Osteocyte (in vitro differentiated cells): Measurements from ENCODE around the gene EVPL. TPM values are rescaled to one million over a fixed set of nuclear protein-coding genes. Genes with fewer than 3 reads are reported as not detected.

Experiments
- DNase-seq: peaks from one replicate; pipeline ENCODE4 v3.0.0; 2021; ENCODE audit warnings: mixed read lengths; ENCODE audit not compliant: unreplicated experiment; ENCODE audit errors: extremely low spot score
- H3K27ac Mint-ChIP-seq: one replicate; pipeline ENCODE4 v1.8.0; 2021; ENCODE audit warnings: mild to moderate bottlenecking, mixed read lengths; ENCODE audit not compliant: unreplicated experiment
- H3K27me3 Mint-ChIP-seq: one replicate; pipeline ENCODE4 v1.8.0; 2021; ENCODE audit warnings: mixed read lengths; ENCODE audit not compliant: unreplicated experiment
- H3K36me3 Mint-ChIP-seq: one replicate; pipeline ENCODE4 v1.8.0; 2021; ENCODE audit warnings: mixed read lengths; ENCODE audit not compliant: unreplicated experiment
- H3K4me1 Mint-ChIP-seq: one replicate; pipeline ENCODE4 v1.8.0; 2021; ENCODE audit warnings: mixed read lengths; ENCODE audit not compliant: unreplicated experiment
- H3K4me3 Mint-ChIP-seq: one replicate; pipeline ENCODE4 v1.8.0; 2021; ENCODE audit warnings: mild to moderate bottlenecking, moderate library complexity, mixed read lengths; ENCODE audit not compliant: unreplicated experiment
- H3K9me3 Mint-ChIP-seq: one replicate; pipeline ENCODE4 v1.8.0; 2021; ENCODE audit warnings: mixed read lengths; ENCODE audit not compliant: unreplicated experiment
- total RNA-seq: library from RNA; stranded (reverse); gene quantifications from 2 replicates; pipeline ENCODE4 v1.2.1, GENCODE V29; 2021
- TF ChIP-seq, protein P1 (sequence below): fragments of 200-600 bp; sonication (generic); IDR thresholded peaks from 2 replicates; pipeline ENCODE4 v1.5.0; 2021; ENCODE audit warnings: antibody characterized with exemption, mild to moderate bottlenecking, moderate library complexity

Gene EVPL
- total RNA-seq, 1 donor from 2014 or later = not detected

DNA sequence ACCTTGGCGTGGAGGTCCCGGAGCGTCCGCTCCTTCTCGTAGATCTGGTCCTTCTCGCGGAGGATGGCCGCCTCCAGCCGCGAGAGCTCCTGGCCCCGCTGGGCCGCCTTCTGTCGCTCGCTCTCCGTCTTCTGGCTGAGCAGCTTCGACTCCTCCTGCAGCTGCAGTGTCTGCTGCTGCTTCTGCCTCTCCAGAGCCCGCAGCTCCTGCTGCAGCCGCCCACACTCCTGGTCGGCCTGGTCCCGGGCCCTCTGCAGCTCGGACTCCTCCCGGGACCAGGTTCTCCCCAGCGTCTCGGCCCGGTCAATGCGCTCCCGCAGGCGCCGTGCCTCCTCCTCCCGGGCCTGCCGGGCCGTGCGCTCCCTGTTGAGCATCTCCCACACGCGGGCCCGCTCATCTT, 18.9 kb downstream of the EVPL start:
- peak; percentile 83 for DNase-seq
- TF ChIP-seq, protein P1, sequence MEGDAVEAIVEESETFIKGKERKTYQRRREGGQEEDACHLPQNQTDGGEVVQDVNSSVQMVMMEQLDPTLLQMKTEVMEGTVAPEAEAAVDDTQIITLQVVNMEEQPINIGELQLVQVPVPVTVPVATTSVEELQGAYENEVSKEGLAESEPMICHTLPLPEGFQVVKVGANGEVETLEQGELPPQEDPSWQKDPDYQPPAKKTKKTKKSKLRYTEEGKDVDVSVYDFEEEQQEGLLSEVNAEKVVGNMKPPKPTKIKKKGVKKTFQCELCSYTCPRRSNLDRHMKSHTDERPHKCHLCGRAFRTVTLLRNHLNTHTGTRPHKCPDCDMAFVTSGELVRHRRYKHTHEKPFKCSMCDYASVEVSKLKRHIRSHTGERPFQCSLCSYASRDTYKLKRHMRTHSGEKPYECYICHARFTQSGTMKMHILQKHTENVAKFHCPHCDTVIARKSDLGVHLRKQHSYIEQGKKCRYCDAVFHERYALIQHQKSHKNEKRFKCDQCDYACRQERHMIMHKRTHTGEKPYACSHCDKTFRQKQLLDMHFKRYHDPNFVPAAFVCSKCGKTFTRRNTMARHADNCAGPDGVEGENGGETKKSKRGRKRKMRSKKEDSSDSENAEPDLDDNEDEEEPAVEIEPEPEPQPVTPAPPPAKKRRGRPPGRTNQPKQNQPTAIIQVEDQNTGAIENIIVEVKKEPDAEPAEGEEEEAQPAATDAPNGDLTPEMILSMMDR = no peak
- no peak overlapping the region for H3K4me3 Mint-ChIP-seq
- H3K4me1 Mint-ChIP-seq = peaks cover 15% of the 10 kb centered on the region
- no peak overlapping the region for H3K27ac Mint-ChIP-seq
- no peaks in the 10 kb centered on the region for H3K9me3 Mint-ChIP-seq
- no peaks in the 10 kb centered on the region for H3K27me3 Mint-ChIP-seq
- peaks cover 3% of the 10 kb centered on the region for H3K36me3 Mint-ChIP-seq

DNA sequence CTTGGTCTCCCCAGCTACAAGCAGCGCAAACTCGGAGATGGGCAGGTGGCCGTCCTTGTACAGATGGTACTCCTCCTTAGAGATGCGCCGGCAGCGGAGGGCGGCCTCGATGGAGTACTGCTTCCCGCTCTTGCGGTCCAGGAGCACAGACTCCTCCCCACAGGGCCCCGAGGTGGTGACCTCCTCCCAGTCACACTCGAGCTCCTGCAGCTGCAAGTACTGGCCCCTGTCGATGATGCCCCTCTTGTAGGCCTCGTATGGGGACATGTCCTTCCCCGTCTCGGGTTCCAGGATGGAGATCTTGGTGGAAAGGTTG, 19.3 kb downstream of the EVPL start:
- no peaks in the 10 kb centered on the region for H3K9me3 Mint-ChIP-seq
- H3K27ac Mint-ChIP-seq = no peak overlapping the region
- peaks cover 3% of the 10 kb centered on the region for H3K36me3 Mint-ChIP-seq
- TF ChIP-seq, protein P1 = no peak
- H3K4me3 Mint-ChIP-seq = no peak overlapping the region
- peaks cover 15% of the 10 kb centered on the region for H3K4me1 Mint-ChIP-seq
- DNase-seq = no peak
- no peaks in the 10 kb centered on the region for H3K27me3 Mint-ChIP-seq

DNA sequence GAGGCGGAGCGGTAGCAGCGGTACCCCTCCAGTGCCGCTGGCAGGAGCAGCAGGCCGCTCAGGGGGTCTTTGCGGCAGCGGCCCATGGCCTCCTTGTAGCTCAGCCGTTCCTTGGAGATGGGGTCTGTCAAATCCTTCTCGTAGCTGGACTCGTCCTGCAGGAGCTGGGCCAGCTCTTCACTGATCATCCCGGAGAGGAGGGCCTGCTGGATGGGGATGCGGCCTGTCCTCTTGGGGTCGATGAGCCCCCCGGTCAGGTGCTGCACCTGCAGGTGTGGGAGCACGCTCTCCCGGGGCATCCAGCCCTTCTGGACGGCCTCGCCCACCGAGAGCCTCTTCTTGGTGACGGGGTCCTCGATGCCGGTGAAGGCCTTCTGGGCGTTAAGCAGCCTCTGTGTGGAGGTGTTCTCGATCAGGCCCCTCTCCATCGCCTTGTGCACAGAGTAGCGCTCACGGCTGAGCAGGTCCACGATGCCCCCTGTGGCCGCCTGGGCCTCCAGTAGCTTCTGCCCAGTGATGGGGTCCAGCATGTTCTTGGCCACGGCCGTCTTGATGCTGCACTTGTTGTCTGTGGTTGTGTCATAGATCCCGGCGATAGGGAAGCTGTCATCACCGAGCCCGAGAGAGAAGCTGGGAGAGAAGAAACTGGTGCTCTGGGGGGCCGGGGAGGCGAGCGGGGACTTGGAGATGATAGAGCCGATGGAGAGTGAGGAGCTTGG, 19.8 kb downstream of the EVPL start:
- peaks cover 3% of the 10 kb centered on the region for H3K36me3 Mint-ChIP-seq
- no peak overlapping the region for H3K4me3 Mint-ChIP-seq
- no peaks in the 10 kb centered on the region for H3K27me3 Mint-ChIP-seq
- no peak for DNase-seq
- H3K9me3 Mint-ChIP-seq = no peaks in the 10 kb centered on the region
- H3K27ac Mint-ChIP-seq = no peak overlapping the region
- H3K4me1 Mint-ChIP-seq = peaks cover 15% of the 10 kb centered on the region
- TF ChIP-seq, protein P1 = no peak

DNA sequence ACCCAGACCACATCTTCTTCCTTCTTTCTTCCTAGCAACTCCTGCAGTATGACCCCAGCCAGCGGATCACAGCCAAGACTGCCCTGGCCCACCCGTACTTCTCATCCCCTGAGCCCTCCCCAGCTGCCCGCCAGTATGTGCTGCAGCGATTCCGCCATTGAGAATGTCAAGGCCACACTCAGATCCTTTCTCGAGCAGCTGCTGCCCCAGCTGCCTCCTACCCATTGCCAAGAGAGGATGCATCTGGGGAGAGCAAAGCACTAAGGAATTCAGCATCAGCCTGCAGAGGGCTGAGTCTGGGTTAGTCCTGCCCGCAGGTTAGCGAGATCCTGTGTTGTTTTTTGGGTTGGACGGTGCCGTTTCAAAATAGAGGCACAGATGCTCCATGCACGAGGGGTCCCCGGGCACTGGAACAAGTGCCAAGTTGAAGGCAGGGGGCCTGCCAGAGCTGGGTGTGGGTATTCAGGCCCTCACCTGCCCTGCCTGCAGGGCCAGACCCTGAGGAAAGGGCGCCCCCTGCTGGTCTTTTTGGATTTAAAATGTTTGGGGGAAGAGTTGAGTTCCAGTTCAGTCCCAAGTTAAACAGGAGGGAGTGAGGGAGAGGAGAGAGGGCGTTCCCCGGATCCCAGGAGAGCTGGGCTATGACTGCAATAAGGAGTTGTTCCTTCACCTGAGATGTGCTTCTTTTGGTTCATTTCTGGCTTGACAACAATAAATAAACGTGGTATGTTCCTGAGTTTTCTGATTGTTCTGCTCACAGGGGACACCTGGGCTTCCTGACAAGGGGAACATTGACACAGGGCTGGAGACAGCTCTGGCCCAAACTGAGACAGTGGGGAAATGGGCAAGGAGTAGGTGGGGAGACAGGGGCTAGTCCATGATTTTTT, 21.6 kb downstream of the EVPL start:
- peak; percentile 93 for DNase-seq
- H3K4me1 Mint-ChIP-seq = peaks cover 15% of the 10 kb centered on the region
- no peak overlapping the region for H3K4me3 Mint-ChIP-seq
- no peaks in the 10 kb centered on the region for H3K27me3 Mint-ChIP-seq
- peak overlapping the region; percentile 14 for H3K27ac Mint-ChIP-seq
- TF ChIP-seq, protein P1 = peak; percentile 75
- no peaks in the 10 kb centered on the region for H3K9me3 Mint-ChIP-seq
- peaks cover 3% of the 10 kb centered on the region for H3K36me3 Mint-ChIP-seq

DNA sequence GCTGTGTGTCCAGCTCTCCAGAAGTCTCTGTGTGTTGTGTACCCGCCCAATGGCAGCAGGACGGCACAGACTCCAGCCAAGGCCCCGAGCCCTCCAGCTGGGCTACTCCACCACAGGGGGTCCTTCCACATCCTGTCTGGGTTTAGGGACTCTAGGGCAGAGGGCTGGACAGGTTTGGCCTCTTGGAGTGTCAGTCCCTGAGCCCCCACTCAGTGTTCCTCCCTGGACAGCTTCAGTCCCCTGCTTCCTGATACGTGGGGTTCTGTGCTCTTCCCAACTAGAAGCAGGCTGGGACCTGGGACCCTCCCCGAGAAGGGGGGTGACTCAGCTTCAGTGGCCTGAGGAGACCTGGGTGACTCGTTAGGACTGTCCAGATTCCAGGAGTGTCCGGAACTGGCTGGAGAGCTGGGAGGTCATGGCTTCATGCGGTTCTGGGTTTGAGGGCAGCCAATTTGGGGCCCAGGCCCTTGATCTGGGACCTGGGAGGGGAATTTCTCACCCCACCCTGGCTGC, 22.3 kb downstream of the EVPL start:
- peaks cover 15% of the 10 kb centered on the region for H3K4me1 Mint-ChIP-seq
- no peaks in the 10 kb centered on the region for H3K27me3 Mint-ChIP-seq
- no peaks in the 10 kb centered on the region for H3K9me3 Mint-ChIP-seq
- H3K27ac Mint-ChIP-seq = peak overlapping the region; percentile 18
- DNase-seq = no peak
- TF ChIP-seq, protein P1 = no peak
- H3K4me3 Mint-ChIP-seq = no peak overlapping the region
- H3K36me3 Mint-ChIP-seq = peaks cover 3% of the 10 kb centered on the region
